ENCODE data around the gene CHRNG. TPM values are rescaled to one million over a fixed set of nuclear protein-coding genes. Genes with fewer than 3 reads are reported as not detected.
A peak's percentile ranks its signal among the peaks of the same experiment; 100 is the strongest.

CHRNG gene
- total and polyA plus RNA-seq, 8 donors: 0.07 to 0.35 (median 0.13) TPM; not detected in 4

DNA sequence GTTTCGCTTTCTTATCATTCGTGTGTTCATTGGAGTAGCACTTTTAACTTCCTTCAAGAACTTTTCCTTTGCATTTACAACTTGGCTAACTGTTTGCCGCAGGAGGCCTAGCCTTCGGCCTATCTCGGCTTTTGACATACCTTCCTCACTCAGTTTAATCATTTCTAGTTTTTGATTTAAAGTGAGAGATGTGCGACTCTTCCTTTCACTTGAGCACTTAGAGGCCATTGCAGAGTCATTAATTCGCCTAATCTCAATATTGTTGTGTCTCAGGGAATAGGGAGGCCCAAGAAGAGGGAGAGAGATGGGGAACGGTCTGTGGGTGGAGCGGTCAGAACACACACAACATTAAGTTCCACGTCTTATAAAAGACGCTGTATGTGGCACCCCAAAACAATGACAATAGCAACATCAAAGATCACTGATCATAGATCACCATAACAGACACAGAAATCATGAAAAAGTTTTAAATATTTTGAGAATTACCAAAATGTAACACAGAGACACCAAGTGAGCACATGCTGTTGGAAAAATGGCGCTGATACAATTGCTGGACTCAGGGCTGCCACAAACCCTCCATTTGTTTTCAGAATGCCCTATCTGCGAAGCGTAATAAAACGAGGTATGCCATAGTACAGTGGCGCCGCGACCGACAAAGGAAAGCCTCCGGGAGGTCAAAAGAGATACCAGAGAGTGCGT lies 10.3 kb downstream of the CHRNG start:
- Histone ChIP-seq H3K9me3 (no peaks in the 10 kb centered on the region), H3K27me3 (no peaks in the 10 kb centered on the region), H3K4me1 (peaks cover 9 to 54% of the 10 kb centered on the region in 2 donors), H3K4me3 (peak overlapping the region; percentile 77 to 87), H3K36me3 (peaks cover 0 to 8% of the 10 kb centered on the region in 2 donors), H3K27ac (peak overlapping the region; percentile 98 to 99)
- DNase-seq (no peak), ATAC-seq (no peak)
- intact Hi-C loops (cut with DNase I): no loop called here
- TF ChIP-seq, protein P1, sequence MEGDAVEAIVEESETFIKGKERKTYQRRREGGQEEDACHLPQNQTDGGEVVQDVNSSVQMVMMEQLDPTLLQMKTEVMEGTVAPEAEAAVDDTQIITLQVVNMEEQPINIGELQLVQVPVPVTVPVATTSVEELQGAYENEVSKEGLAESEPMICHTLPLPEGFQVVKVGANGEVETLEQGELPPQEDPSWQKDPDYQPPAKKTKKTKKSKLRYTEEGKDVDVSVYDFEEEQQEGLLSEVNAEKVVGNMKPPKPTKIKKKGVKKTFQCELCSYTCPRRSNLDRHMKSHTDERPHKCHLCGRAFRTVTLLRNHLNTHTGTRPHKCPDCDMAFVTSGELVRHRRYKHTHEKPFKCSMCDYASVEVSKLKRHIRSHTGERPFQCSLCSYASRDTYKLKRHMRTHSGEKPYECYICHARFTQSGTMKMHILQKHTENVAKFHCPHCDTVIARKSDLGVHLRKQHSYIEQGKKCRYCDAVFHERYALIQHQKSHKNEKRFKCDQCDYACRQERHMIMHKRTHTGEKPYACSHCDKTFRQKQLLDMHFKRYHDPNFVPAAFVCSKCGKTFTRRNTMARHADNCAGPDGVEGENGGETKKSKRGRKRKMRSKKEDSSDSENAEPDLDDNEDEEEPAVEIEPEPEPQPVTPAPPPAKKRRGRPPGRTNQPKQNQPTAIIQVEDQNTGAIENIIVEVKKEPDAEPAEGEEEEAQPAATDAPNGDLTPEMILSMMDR (IDR thresholded peaks at IDR 0.05): no peak

DNA sequence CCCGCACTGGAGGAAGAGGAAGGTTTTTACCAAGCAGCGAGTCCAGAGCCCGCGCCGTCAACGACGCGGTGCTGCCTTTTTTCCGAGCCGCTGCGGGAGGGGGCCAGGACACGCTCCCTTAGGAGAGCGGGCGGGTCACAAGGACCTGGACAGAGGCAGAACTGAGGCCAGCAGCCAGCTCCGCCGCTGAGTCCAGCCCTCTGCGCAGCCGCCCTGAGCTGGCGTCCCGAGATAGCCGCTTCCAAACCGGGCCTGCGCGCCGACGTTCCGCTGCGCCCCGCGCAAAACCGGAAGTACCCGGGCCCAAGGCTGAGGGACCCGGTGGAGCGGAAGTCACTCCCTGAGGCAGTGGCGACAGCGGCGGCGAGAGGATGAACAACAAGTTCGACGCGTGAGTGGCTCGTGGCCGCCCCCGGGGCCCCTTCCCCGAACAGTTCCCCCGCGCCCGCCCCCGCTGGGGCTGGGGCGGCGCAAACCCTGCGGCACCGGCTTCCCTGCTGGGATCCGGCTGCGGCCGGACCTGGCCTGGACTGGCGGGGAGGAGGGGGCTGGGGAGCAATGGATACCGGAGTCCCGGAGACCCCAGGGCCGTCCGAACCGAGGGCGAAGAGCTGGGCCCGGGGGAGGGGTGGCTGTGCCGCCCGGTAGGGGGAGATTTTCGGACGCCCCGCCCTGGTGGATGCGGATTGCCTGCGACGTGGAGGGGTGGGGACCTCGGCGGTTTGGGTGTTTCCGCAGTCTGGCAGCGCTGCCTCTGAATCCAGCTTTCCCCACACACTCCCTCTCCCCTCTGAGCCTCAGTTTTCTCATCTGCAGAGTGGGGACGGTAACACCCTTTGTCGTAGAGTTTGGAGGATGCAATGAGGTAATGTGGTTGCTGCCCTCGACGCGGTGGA lies 11.1 kb downstream of the CHRNG start, which contains the start of the genes EIF4E2 and TIGD1:
EIF4E2 (plus strand) TSS at position 336 of the 896 bp plus-strand sequence; CDS start at position 372, 36 bp downstream.
TIGD1 (minus strand) TSS at position 204 of the 896 bp plus-strand sequence. CDS start 675 bp downstream, outside the sequence.
- H3K27me3 ChIP-seq: no peaks in the 10 kb centered on the region
- DNase-seq: peak; percentile 90 to 99 (median 96)
- peaks cover 0 to 8% of the 10 kb centered on the region in 2 donors for H3K36me3 ChIP-seq
- H3K27ac ChIP-seq: peak within 1 kb of the TSS; percentile 98 to 99
- H3K4me3 ChIP-seq: peak within 1 kb of the TSS; percentile 77 to 87
- peak; percentile 94 for ATAC-seq
- TF ChIP-seq, protein P1 (IDR thresholded peaks at IDR 0.05): peak in 1 of 2 donors; percentile 50
- intact Hi-C loops (cut with DNase I): no loop called here
- no peaks in the 10 kb centered on the region for H3K9me3 ChIP-seq
- H3K4me1 ChIP-seq: peaks cover 9 to 54% of the 10 kb centered on the region in 2 donors

DNA sequence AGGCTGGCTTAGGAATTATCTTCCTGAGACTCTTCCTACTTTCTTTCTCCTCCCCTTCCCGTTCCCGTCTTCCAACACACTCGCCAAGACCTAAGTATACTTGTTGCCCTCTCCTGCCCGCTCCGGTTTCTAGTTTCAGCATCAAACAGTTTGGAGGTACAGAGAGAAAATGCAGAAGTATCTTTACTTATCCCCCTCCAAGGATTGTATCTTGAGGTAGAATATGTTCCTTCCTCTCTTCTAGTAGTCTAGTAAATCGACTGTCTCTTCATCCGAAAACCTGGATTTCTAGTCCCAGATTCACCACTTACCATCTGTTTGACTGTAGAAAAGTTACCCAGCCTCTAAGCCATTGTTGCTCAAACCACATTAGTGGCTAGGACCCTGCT lies 11.8 kb downstream of the CHRNG start:
- intact Hi-C loops (cut with DNase I): no loop called here
- peak; percentile 24 for ATAC-seq
- Histone ChIP-seq H3K36me3 (peaks cover 0 to 9% of the 10 kb centered on the region in 2 donors), H3K27me3 (no peaks in the 10 kb centered on the region), H3K27ac (peak overlapping the region; percentile 98 to 99), H3K9me3 (no peaks in the 10 kb centered on the region), H3K4me1 (peaks cover 9 to 48% of the 10 kb centered on the region in 2 donors), H3K4me3 (peak overlapping the region; percentile 77 to 87)
- no peak for DNase-seq
- TF ChIP-seq, protein P1 (IDR thresholded peaks at IDR 0.05): no peak

DNA sequence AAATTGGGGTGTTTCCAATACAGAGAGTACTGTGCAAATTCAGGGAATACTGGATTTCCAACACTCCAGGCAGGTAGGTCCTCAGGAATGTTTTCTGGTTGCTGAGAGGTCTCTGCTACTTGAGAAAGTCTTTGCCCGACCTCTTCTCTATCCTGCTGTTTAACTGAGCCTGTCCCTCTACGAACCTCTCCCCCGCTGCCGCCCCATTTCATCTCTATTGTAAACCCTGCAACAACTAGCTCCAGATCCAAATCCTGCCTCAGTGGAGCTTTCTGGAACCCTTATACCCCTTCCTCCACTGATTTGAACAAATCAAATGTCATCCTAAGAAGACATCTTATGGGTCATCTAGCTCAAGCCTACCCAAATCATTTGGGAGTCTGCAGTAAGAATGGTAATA lies 12.3 kb downstream of the CHRNG start:
- Histone ChIP-seq H3K36me3 (peaks cover 0 to 15% of the 10 kb centered on the region in 2 donors), H3K27ac (peak overlapping the region; percentile 98 to 99), H3K4me3 (peak overlapping the region; percentile 77 to 87), H3K4me1 (peaks cover 9 to 46% of the 10 kb centered on the region in 2 donors), H3K9me3 (no peaks in the 10 kb centered on the region), H3K27me3 (no peaks in the 10 kb centered on the region)
- TF ChIP-seq, protein P1 (IDR thresholded peaks at IDR 0.05): no peak
- DNase-seq: no peak
- ATAC-seq: no peak
- intact Hi-C loops (cut with DNase I): no loop called here
